Measurements from ENCODE around the gene A2M.

DNA sequence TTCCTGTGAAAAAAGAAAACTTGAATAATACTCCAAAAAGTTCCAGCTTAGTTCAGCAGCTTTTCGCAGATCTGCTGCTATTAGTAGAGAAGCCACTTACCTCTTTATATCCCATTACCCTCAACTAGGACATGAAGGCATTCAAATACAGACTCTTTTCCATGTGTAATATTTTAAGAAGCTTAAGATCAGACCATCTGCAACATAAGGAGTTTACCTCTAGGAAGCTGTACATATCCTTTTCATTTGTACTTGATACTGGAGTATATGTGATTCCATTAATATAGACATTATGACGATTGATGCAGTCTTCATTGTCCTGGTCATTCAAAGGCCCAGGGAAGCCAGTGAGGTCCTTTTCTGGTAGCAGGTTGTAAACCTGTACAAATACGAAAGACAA lies 20.4 kb downstream of the A2M start:
- TF ChIP-seq EZH2 (IDR thresholded peaks at IDR 0.05; ENCODE audit: insufficient read depth, low read length), result no peak
- TF ChIP-seq, protein P1, sequence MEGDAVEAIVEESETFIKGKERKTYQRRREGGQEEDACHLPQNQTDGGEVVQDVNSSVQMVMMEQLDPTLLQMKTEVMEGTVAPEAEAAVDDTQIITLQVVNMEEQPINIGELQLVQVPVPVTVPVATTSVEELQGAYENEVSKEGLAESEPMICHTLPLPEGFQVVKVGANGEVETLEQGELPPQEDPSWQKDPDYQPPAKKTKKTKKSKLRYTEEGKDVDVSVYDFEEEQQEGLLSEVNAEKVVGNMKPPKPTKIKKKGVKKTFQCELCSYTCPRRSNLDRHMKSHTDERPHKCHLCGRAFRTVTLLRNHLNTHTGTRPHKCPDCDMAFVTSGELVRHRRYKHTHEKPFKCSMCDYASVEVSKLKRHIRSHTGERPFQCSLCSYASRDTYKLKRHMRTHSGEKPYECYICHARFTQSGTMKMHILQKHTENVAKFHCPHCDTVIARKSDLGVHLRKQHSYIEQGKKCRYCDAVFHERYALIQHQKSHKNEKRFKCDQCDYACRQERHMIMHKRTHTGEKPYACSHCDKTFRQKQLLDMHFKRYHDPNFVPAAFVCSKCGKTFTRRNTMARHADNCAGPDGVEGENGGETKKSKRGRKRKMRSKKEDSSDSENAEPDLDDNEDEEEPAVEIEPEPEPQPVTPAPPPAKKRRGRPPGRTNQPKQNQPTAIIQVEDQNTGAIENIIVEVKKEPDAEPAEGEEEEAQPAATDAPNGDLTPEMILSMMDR (IDR thresholded peaks at IDR 0.05; ENCODE audit: insufficient read depth, low read depth, low read length), result no peak
